Myocyte (in vitro differentiated cells): Measurements from ENCODE around the gene ANAPC16. TPM values are rescaled to one million over a fixed set of nuclear protein-coding genes. Genes with fewer than 3 reads are reported as not detected.
"Not testable (repeated sequence)": the region's sequence is repeated elsewhere in the genome, so short reads cannot be mapped to it uniquely, and the experiment has no call there.

Experiments used
- DNase-seq: peaks from one replicate; pipeline ENCODE4 v3.0.0-alpha.2; 2012; ENCODE audit warnings: low read depth
- total RNA-seq: library from RNA; depleted of rRNA; stranded (reverse); fragments of >200 nt; gene quantifications from 2 replicates; pipeline ENCODE4 v1.2.3, GENCODE V29; 2014

ANAPC16 gene
- total RNA-seq, 1 donor from 2014 or later: 61.4 TPM

GRCh38 chr10:72242675-72243074 lies 26.9 kb downstream of the ANAPC16 start:
- no peak for DNase-seq

- peak; percentile 66 for DNase-seq
Measured at GRCh38 chr10:72243822-72244437, 28.1 kb downstream of the ANAPC16 start.

- DNase-seq: no peak
Measured at GRCh38 chr10:72244573-72245038, 28.8 kb downstream of the ANAPC16 start.

GRCh38 chr10:72245949-72246525 lies 30.2 kb downstream of the ANAPC16 start:
- DNase-seq: no peak

GRCh38 chr10:72248468-72249151 lies 32.8 kb downstream of the ANAPC16 start:
- DNase-seq: peak; percentile 34

GRCh38 chr10:72249176-72249862 lies 33.5 kb downstream of the ANAPC16 start:
- not testable (repeated sequence) for DNase-seq

- no peak for DNase-seq
Measured at GRCh38 chr10:72250666-72251065, 34.9 kb downstream of the ANAPC16 start.

GRCh38 chr10:72251635-72252034 lies 35.8 kb downstream of the ANAPC16 start:
- no peak for DNase-seq

GRCh38 chr10:72252972-72253371 lies 37.2 kb downstream of the ANAPC16 start:
- DNase-seq: no peak

GRCh38 chr10:72253578-72253977 lies 37.8 kb downstream of the ANAPC16 start:
- no peak for DNase-seq

- DNase-seq: peak; percentile 72
Measured at GRCh38 chr10:72254813-72255568, 39.2 kb downstream of the ANAPC16 start.

- no peak for DNase-seq
Measured at GRCh38 chr10:72255977-72256729, 40.3 kb downstream of the ANAPC16 start.

GRCh38 chr10:72257051-72257892 lies 41.5 kb downstream of the ANAPC16 start:
- DNase-seq: no peak

GRCh38 chr10:72258617-72259016 lies 42.8 kb downstream of the ANAPC16 start:
- DNase-seq: no peak

- DNase-seq: no peak
Measured at GRCh38 chr10:72259491-72260238, 43.9 kb downstream of the ANAPC16 start.

- peak; percentile 79 for DNase-seq
Measured at GRCh38 chr10:72260239-72260975, 44.6 kb downstream of the ANAPC16 start.

GRCh38 chr10:72260976-72261783 lies 45.4 kb downstream of the ANAPC16 start:
- no peak for DNase-seq
